GM23338 (cell line): ENCODE results near the gene LRTM2. TPM values are rescaled to one million over a fixed set of nuclear protein-coding genes. Genes with fewer than 3 reads are reported as not detected.

ENCODE experiments used
- ATAC-seq: fragments of 200-7000 bp; cut with Tn5 transposase; 3 replicates; pipeline ENCODE4 v1.9.1; 2020
- DNase-seq: peaks from one replicate; pipeline ENCODE4 v3.0.0-alpha.2; 2015; ENCODE audit warnings: low spot score
- H2AFZ ChIP-seq: fragments of 200-600 bp; sonication (generic); 2 replicates; pipeline ENCODE4 v1.8.0; 2016; ENCODE audit warnings: antibody characterized with exemption, mild to moderate bottlenecking, moderate library complexity
- H3F3A ChIP-seq: fragments of 200-600 bp; sonication (generic); replicated peaks from 2 replicates; pipeline ENCODE4 v1.8.0; 2017; ENCODE audit warnings: antibody characterized with exemption, mixed run types, low read depth
- H3K27ac ChIP-seq: fragments of 200-600 bp; sonication (generic); 2 replicates; pipeline ENCODE4 v1.6.1; 2016; ENCODE audit warnings: low read depth
- H3K27me3 ChIP-seq: fragments of 200-600 bp; sonication (generic); 2 replicates; pipeline ENCODE4 v1.8.0; 2016; ENCODE audit warnings: mild to moderate bottlenecking, mixed run types, moderate library complexity; ENCODE audit not compliant: insufficient read depth
- H3K36me3 ChIP-seq: fragments of 200-600 bp; sonication (generic); 2 replicates; pipeline ENCODE4 v1.8.0; 2016; ENCODE audit warnings: mild to moderate bottlenecking; ENCODE audit not compliant: insufficient read depth
- H3K4me1 ChIP-seq: fragments of 200-600 bp; sonication (generic); 2 replicates; pipeline ENCODE4 v1.8.0; 2016; ENCODE audit warnings: mild to moderate bottlenecking, moderate library complexity; ENCODE audit not compliant: insufficient read depth
- H3K4me2 ChIP-seq: fragments of 200-600 bp; sonication (generic); 2 replicates; pipeline ENCODE4 v1.7.1; 2017; ENCODE audit warnings: mixed run types
- H3K4me3 ChIP-seq: fragments of 200-600 bp; sonication (generic); 2 replicates; pipeline ENCODE4 v1.6.1; 2016; ENCODE audit warnings: mixed run types
- H3K79me2 ChIP-seq: fragments of 200-600 bp; sonication (generic); replicated peaks from 2 replicates; pipeline ENCODE4 v1.8.0; 2017; ENCODE audit warnings: mild to moderate bottlenecking; ENCODE audit not compliant: insufficient read depth
- H3K9me2 ChIP-seq: fragments of 200-600 bp; sonication (generic); 2 replicates; pipeline ENCODE4 v1.8.0; 2017; ENCODE audit not compliant: insufficient read depth
- H4K20me1 ChIP-seq: fragments of 200-600 bp; sonication (generic); replicated peaks from 2 replicates; pipeline ENCODE4 v1.8.0; 2017; ENCODE audit warnings: mild to moderate bottlenecking; ENCODE audit not compliant: insufficient read depth
- H3K27ac Mint-ChIP-seq: 2 replicates; pipeline ENCODE4 v1.8.0; 2020; ENCODE audit warnings: inconsistent platforms, mild to moderate bottlenecking, moderate library complexity, mixed read lengths
- H3K27me3 Mint-ChIP-seq: 3 replicates; pipeline ENCODE4 v1.8.0; 2022; ENCODE audit warnings: low read depth, mild to moderate bottlenecking, moderate library complexity, mixed read lengths, inconsistent platforms; ENCODE audit not compliant: insufficient read depth, poor library complexity
- H3K36me3 Mint-ChIP-seq: 3 replicates; pipeline ENCODE4 v1.8.0; 2021; ENCODE audit warnings: low read depth, mild to moderate bottlenecking, inconsistent platforms, moderate library complexity, mixed read lengths
- H3K4me1 Mint-ChIP-seq: 3 replicates; pipeline ENCODE4 v1.8.0; 2020; ENCODE audit warnings: mild to moderate bottlenecking, inconsistent platforms, mixed read lengths
- H3K4me3 Mint-ChIP-seq: 3 replicates; pipeline ENCODE4 v1.8.0; 2021; ENCODE audit warnings: moderate library complexity, mild to moderate bottlenecking, inconsistent platforms, mixed read lengths
- H3K9me3 Mint-ChIP-seq: 3 replicates; pipeline ENCODE4 v1.8.0; 2020; ENCODE audit warnings: moderate library complexity, mild to moderate bottlenecking, inconsistent platforms, mixed read lengths
- CREB1 ChIP-seq: fragments of 250-450 bp; sonication (Bioruptor Pico); IDR thresholded peaks from 2 replicates; pipeline ENCODE4 v1.5.0; 2020; ENCODE audit warnings: low read depth, mild to moderate bottlenecking, moderate library complexity
- EZH2 ChIP-seq: fragments of 200-600 bp; sonication (generic); IDR thresholded peaks from one replicate; pipeline ENCODE4 v1.8.0; 2017; ENCODE audit warnings: antibody characterized with exemption, mild to moderate bottlenecking, low read depth; ENCODE audit not compliant: unreplicated experiment
- JUNB ChIP-seq: IDR thresholded peaks from one replicate; pipeline ENCODE4 v1.6.1; 2016; ENCODE audit warnings: antibody characterized with exemption; ENCODE audit not compliant: unreplicated experiment
- ZNF331 ChIP-seq: fragments of 250-450 bp; sonication (Bioruptor Pico); IDR thresholded peaks from 2 replicates; pipeline ENCODE4 v1.5.0; 2020; ENCODE audit warnings: low read depth, mild to moderate bottlenecking, moderate library complexity
- ZNF462 ChIP-seq: fragments of 250-450 bp; sonication (Bioruptor Pico); IDR thresholded peaks from 2 replicates; pipeline ENCODE4 v1.5.0; 2020; ENCODE audit warnings: mild to moderate bottlenecking, moderate library complexity
- polyA plus RNA-seq: library from polyadenylated mRNA; unstranded; fragments of >200 nt; fragmentation: Nextera tagmentation; extraction: Ambion mirVana; gene quantifications from 2 replicates; pipeline ENCODE4 v1.2.1, GENCODE V29; 2016
- total RNA-seq: library from RNA; depleted of rRNA; stranded (reverse); fragments of >200 nt; shearing (Covaris generic); gene quantifications from 2 replicates; pipeline ENCODE4 v1.2.3, GENCODE V29; 2014
- TF ChIP-seq, protein P1 (sequence below): IDR thresholded peaks from 2 replicates; pipeline ENCODE4 v1.6.1; 2016; ENCODE audit warnings: antibody characterized with exemption

Gene LRTM2
- total and polyA plus RNA-seq, 2 experiments from 2014 or later, result 0.08 TPM; not detected in 1

DNA sequence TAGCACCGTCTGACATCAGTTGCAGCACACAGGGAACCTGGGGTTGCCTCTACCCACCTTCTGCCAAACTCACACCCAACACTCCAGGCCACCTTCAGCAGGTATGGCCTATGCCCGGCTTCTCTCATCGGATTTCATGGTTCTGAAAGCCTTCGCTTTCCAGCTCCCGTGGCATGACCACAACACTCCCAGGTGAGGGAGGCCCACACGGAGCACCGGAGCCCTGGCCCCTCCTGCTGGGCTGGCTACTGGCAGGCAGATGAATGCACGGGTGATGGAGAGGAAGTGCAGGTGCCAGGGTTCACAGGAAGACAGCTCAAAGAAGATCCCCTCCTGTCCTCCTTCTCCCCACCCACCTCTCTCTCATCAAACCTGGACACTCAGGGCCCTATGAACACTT, 60.9 kb downstream of the LRTM2 start (continued):
- TF ChIP-seq ZNF462 (no peak), CREB1 (no peak), ZNF331 (no peak)
- TF ChIP-seq, protein P1, sequence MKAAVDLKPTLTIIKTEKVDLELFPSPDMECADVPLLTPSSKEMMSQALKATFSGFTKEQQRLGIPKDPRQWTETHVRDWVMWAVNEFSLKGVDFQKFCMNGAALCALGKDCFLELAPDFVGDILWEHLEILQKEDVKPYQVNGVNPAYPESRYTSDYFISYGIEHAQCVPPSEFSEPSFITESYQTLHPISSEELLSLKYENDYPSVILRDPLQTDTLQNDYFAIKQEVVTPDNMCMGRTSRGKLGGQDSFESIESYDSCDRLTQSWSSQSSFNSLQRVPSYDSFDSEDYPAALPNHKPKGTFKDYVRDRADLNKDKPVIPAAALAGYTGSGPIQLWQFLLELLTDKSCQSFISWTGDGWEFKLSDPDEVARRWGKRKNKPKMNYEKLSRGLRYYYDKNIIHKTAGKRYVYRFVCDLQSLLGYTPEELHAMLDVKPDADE, result no peak

DNA sequence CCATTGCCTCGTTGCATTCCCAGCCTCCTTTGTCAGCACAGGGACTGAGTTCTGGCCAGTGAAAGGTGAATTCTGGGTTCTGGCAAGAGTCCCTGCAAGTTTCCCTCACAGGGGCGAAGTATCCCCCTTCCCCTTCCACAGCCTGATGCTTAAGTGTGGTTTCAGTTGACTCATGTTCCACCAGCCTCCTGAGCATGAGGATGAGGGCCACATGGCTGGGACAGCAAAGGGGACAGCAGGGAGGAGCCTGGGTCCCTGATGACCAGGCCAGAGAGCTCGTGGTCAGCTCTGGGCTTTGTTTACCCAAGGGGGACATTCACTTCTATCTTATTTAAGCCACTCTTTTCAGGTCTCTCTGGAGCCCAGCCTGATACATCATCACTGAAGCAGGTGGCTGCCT, 61.6 kb downstream of the LRTM2 start:
- no peaks in the 10 kb centered on the region for H3F3A ChIP-seq
- TF ChIP-seq ZNF462 (no peak), JUNB (no peak), EZH2 (no peak)
- H3K36me3 ChIP-seq, result no peaks in the 10 kb centered on the region
- H3K4me2 ChIP-seq, result no peak overlapping the region
- Mint-ChIP-seq H3K36me3 (no peaks in the 10 kb centered on the region), H3K9me3 (no peaks in the 10 kb centered on the region; the same call in 2 of the 3 replicates), H3K4me3 (no peak overlapping the region), H3K4me1 (peaks cover 4% of the 10 kb centered on the region; the same call in 1 of the 3 replicates), H3K27ac (no peak overlapping the region), H3K27me3 (peaks cover 12% of the 10 kb centered on the region)
- no peaks in the 10 kb centered on the region for H3K79me2 ChIP-seq
- ATAC-seq, result no peak
- no peaks in the 10 kb centered on the region for H3K4me1 ChIP-seq
- no peaks in the 10 kb centered on the region for H3K27me3 ChIP-seq
- H2AFZ ChIP-seq, result no peak overlapping the region
- no peaks in the 10 kb centered on the region for H3K9me2 ChIP-seq
- DNase-seq, result no peak
- no peak overlapping the region for H3K27ac ChIP-seq
- no peaks in the 10 kb centered on the region for H4K20me1 ChIP-seq
- no peak overlapping the region for H3K4me3 ChIP-seq
